T-helper 1 cell (primary cell): ENCODE data around the gene NBEAL1.
"Not testable (repeated sequence)": the region's sequence is repeated elsewhere in the genome, so short reads cannot be mapped to it uniquely, and the experiment has no call there.

Source experiments
- DNase-seq, 5 donors: peaks; one replicate each; pipeline ENCODE4 v3.0.0-alpha.2; 2012 to 2020

Gene NBEAL1

GRCh38 chr2:203237346-203238238 is 222.9 kb downstream of the NBEAL1 start:
- DNase-seq: peak in 2 of 5 donors; percentile 5

- DNase-seq: peak in 1 of 5 donors; percentile 4
Measured at GRCh38 chr2:203238292-203238703, 223.6 kb downstream of the NBEAL1 start.

- peak; percentile 91 to 98 (median 94) for DNase-seq
Measured at GRCh38 chr2:203238704-203239526, 224.2 kb downstream of the NBEAL1 start, which contains the start of gene CYP20A1. Gene CYP20A1, plus strand, starts transcription at chr2:203239018. Its CDS starts 45 bp downstream, at chr2:203239063.

- DNase-seq: no peak
Measured at GRCh38 chr2:203240491-203240890, 225.8 kb downstream of the NBEAL1 start.

- DNase-seq: no peak
Measured at GRCh38 chr2:203242518-203242917, 227.8 kb downstream of the NBEAL1 start.

GRCh38 chr2:203246646-203247045 is 232.0 kb downstream of the NBEAL1 start:
- DNase-seq: no peak

- DNase-seq: no peak
Measured at GRCh38 chr2:203252818-203253217, 238.1 kb downstream of the NBEAL1 start.

- not testable (repeated sequence) for DNase-seq
Measured at GRCh38 chr2:203253422-203254095, 238.9 kb downstream of the NBEAL1 start.

GRCh38 chr2:203261326-203262159 is 246.9 kb downstream of the NBEAL1 start:
- DNase-seq: no peak
